ENCODE measurements around the gene OR4C11.

The OR4C11 gene

GRCh38 chr11:55607545-55607944, at the start of gene OR4C11:
TSS of gene OR4C11 (minus strand) at chr11:55607645. CDS start at chr11:55604373, 3,272 bp downstream.
- no peak for DNase-seq

DNA sequence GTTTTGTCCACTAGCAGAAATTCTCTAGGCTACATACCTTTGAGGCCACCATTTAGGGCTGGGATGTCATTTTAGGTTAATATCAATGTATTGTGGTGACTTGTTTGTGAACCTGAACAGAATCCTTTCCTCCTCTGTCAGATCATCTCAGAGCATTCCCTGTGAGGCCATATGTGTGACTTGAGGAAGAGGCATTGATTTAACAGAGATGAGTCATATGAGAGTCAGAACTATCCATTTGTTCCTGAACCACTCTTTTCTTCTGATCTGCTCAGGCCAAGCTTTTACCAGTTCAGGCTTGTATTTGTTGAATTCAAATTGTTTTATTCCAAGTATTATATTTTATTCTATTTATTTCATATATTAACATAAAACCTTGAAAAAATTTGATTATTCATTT, 47.7 kb upstream of the OR4C11 start:
- DNase-seq: no peak

DNA sequence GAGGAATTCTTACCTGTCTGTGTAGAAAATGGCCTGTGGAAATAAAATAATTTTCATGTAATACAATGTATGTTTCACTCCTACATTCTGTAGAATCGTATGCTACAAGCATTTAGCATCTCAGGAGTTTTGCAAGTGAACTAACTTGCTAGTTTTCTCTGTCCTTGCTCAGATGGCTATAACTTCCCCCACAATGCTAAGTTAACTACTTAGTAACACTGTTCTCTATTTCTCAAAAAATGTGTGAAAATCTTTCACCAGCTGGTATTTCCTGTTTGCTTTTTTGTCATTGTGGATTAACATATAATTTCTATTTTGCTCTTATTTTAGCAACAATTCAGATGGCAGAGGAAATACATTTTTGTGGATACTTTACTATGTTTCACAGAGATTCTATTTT, 45.1 kb upstream of the OR4C11 start:
- no peak for DNase-seq

DNA sequence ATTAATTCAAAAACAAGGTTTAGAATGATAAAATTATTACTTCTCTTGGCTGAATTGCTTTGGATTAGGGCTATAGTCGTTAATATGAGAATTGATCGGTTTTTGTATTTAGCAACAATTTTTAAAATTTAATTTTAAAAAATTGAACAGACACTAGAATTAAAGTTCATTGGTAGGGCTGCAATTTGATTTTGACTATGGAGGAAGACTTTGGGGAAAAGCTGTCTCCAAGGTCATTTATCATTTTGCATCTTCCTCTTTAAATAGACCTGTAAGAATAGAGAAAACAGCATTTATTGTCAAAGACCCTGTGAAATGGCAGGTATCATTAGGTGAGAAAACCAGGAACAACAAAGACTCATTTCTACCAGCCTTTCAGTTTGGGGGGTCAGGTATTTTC, 40.6 kb upstream of the OR4C11 start, which contains the start of gene OR4S2:
Gene OR4S2 (plus strand): TSS at position 301 of the 400 bp plus-strand sequence. CDS start 2,577 bp downstream, outside the sequence.
- no peak for DNase-seq

- no peak for DNase-seq
Measured at GRCh38 chr11:55634813-55635212, 27.4 kb upstream of the OR4C11 start, which contains the start of gene OR4P4. TSS of gene OR4P4 (plus strand) at chr11:55635113.

DNA sequence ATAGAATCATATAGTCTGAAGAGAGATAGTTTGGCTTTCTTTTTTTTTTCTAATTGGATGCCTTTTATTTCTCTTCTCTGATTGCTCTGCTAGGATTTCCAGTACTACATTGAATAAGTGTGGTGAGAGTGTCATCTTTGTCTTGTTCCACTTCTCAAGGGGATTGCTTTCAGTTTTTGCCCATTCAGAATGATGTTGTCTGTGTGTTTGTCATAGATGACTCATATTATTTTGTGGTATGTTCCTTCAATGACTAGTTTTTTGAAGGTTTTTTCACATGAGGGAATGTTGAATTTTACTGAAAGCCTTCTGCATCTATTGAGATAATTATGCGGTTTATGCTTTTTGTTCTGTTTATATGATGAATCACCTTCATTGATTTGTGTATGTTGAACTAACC, 17.1 kb upstream of the OR4C11 start:
- DNase-seq: no peak

DNA sequence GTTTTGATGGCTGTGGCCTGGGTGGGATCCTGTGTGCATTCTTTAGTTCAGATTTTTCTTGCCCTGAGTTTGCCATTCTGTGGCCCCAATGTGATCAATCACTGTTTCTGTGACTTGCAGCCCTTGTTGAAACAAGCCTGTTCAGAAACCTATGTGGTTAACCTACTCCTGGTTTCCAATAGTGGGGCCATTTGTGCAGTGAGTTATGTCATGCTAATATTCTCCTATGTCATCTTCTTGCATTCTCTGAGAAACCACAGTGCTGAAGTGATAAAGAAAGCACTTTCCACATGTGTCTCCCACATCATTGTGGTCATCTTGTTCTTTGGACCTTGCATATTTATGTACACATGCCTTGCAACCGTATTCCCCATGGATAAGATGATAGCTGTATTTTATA, 34.9 kb downstream of the OR4C11 start:
- DNase-seq: no peak

GRCh38 chr11:55571828-55572227, 35.6 kb downstream of the OR4C11 start, which contains the start of gene OR4C16:
TSS of gene OR4C16 (plus strand) at chr11:55572128. CDS start at chr11:55572128, 0 bp downstream.
- no peak for DNase-seq

- no peak for DNase-seq
Measured at GRCh38 chr11:55554169-55554568, 53.3 kb downstream of the OR4C11 start, which contains the start of gene OR4C15. TSS of gene OR4C15 (plus strand) at chr11:55554469. CDS start at chr11:55554469, 0 bp downstream.

Measured in stimulated activated CD4-positive, alpha-beta T cell treated with anti-CD3 and anti-CD28 coated beads, Interleukin-4, amount 100 ng/mL, for 24 hours (primary cell).